Measurements from ENCODE around the gene PCDH9.

Gene PCDH9

DNA sequence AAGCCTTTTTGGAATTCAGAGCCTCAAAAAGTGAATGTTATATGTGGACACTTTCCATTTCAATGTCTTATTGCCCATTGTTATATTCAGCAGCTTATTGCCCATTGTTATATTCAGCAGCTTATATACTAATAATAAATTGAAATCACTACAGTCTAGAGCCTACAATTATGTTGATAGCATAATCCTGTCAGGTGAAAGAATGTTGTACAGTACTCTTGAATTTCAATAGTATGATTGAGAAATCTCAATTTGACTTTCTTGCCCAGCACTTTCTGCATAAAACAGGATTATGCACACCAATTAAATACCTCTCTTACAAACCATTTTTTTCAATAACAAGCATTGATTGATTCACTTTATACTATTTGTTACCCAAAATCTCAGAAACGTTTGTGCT, 260.8 kb downstream of the PCDH9 start:
- no peak for DNase-seq (ENCODE audit: low read depth)

- no peak for DNase-seq (ENCODE audit: low read depth)
These were observed 262.1 kb downstream of the PCDH9 start for GRCh38 chr13:66967811-66968597.

DNA sequence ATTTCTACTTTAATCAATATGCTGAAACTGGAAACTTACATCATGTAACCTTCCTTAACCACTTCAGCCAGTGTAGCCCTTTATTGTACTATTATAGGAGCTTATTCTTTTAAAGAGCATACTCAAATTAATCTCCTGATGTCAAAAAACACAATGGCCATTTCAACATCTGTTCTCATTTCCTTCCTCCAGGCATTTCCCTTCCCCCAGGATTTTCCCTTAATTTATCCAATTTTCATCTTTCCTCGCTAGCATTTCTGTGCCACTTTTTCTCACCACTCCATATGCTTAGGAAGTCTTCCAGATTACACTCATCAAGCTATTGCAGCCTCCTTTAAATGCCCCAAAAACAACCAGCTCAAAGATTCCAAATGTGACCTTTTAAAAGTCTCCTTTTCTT, 265.0 kb downstream of the PCDH9 start:
- DNase-seq (ENCODE audit: low read depth) = no peak

- no peak for DNase-seq (ENCODE audit: low read depth)
These were observed 267.2 kb downstream of the PCDH9 start for GRCh38 chr13:66962953-66963352.

- DNase-seq (ENCODE audit: low read depth) = no peak
These were observed 271.5 kb downstream of the PCDH9 start for GRCh38 chr13:66958611-66959010.

DNA sequence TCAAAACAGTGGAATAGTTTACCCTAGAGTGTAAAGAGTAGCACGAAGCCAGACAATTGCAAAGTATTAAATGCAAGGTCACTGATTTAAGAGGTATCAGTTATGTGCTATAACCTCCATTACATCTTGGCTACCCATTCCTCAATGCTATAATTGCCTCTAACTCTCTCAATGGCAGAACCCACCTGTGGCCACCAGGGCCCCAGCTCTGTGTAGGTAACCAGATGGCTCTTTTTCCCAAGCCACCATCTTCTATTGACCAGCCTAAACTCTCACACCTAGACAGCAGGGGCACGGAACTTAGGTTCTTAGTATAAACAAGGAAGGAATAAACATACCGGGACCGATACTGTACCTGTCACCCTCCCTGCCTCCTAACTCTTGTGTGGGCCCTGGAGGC, 277.6 kb downstream of the PCDH9 start:
- no peak for DNase-seq (ENCODE audit: low read depth)

GRCh38 chr13:66951426-66951825, 278.7 kb downstream of the PCDH9 start:
- DNase-seq (ENCODE audit: low read depth) = no peak

- DNase-seq (ENCODE audit: low read depth) = no peak
These were observed 279.5 kb downstream of the PCDH9 start for GRCh38 chr13:66950666-66951065.

- DNase-seq (ENCODE audit: low read depth) = no peak
These were observed 281.2 kb downstream of the PCDH9 start for GRCh38 chr13:66948910-66949309.

GRCh38 chr13:66943530-66943929, 286.6 kb downstream of the PCDH9 start:
- no peak for DNase-seq (ENCODE audit: low read depth)

DNA sequence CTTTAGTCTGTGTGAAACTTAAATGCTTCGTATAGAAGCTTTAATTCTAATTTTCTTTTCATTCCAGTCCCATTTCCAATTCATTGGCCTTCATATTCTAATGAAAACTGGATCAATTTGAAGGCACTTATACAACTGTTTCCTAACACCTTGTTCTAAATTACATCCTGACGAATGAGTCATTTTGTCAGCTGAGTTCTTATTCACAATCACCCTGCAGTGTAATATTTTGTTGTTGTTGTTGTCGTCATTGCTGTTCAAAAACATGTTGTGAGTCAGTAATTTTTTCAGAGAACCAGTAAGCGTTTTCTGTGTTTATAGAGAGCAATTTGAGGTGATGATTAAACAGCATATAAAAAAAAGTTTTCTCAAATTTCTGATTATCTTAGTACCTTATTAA, 290.0 kb downstream of the PCDH9 start:
- DNase-seq (ENCODE audit: low read depth) = no peak

DNA sequence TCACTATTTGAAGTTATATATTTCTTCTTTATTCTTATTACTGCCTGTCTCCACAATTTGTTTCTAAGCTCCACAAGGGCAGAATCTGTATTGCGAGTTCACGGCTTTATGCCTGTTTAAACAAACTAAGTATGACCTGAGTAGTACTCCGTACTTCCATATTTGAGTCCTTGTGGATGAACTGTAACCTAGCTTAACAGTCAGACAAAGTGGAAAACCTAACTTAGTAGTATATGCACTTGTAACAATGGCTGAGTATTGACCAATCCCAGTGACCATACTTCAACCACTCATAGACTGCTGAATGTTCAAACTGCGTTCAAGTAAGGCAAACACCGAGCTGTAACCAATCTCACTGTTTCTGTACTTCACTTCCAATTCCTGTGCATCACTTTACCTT, 292.7 kb downstream of the PCDH9 start:
- DNase-seq (ENCODE audit: low read depth) = no peak

- DNase-seq (ENCODE audit: low read depth) = no peak
These were observed 296.1 kb downstream of the PCDH9 start for GRCh38 chr13:66933994-66934393.

DNA sequence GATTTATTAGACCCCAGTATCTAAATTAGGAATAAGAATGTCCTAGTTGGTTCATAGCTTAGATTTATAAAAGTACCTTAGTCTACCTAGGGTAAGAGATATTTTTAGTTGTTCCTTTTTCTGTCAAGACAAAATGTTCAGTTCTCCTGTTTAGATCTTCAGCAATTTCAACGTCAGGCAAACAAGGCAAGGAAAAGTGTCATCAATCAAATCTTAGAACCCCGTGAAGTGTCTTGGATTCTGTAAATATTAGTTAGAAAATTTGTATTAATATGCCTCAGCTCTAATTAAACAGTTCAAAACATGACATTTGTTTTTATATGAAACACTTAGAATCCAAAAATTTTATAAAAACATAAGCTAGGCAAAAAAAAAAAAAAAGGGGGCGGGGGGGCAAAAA, 296.6 kb downstream of the PCDH9 start:
- no peak for DNase-seq (ENCODE audit: low read depth)

DNA sequence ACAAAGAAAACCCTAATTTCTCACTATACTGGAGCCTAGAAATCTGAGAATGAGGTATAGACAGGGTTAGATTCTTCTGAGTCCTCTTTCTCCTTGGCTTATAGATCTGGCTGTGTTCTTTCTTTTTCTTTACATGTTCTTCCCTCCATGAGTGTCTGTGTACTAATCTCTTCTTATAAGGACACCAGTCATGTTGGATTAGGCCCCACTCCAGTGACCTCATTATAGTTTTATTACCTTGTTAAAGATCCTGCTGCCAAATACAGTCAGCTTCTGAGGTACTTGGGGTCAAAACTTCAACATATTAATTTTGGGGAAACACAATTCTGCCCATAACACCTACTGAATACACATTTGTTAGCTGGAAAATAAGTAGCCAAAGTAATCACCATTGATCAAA, 302.6 kb downstream of the PCDH9 start:
- no peak for DNase-seq (ENCODE audit: low read depth)

DNA sequence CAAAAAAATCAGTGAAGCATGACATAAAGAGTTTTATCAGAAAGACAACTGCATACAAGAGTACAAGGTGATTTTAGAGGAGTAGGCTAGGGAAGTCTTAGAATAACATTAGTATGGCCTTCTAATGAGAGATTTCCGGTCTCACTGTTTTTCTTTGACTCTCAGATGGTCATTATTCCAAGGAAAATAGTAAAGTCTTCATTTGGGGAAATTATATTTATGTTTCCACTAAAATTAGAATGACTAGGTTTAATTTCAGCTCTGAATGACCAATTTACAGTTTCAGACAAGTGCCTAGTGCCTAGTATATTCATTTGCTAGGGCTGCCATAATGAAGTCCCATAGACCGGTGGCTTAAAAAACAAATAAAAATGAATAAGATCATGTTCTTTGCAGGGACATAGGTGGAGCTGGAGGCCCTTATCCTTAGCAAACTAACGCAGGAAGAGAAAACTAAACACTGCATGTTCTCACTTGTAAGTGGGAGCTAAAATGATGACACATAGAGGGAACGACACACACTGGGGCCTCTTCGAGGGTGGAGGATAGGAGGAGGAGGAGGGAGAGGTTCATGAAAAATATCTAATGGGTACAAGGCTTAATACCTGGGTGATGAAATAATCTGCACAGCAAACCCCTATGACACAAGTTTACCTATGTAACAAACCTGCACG, 303.1 kb downstream of the PCDH9 start:
- no peak for DNase-seq (ENCODE audit: low read depth)

- DNase-seq (ENCODE audit: low read depth) = no peak
These were observed 303.8 kb downstream of the PCDH9 start for GRCh38 chr13:66926200-66926850.

DNA sequence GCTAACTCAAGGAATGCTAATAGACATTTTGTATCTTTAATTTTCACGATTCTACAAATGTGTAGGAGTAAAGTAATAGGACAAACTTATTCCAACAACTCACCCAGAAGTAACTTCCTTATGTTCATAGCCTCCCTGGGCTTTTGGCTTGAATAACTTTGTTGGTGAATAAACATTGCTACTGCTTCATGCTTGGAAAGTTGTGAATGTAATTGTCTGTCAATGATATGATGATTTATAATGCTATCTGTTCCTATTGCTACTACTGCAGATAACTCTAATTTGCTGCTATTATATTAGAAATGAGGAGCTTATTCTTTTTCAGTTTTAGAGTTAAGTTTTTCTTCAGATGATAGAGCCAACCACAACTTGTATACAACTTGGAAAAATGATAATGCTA, 307.7 kb downstream of the PCDH9 start:
- DNase-seq (ENCODE audit: low read depth) = no peak

DNA sequence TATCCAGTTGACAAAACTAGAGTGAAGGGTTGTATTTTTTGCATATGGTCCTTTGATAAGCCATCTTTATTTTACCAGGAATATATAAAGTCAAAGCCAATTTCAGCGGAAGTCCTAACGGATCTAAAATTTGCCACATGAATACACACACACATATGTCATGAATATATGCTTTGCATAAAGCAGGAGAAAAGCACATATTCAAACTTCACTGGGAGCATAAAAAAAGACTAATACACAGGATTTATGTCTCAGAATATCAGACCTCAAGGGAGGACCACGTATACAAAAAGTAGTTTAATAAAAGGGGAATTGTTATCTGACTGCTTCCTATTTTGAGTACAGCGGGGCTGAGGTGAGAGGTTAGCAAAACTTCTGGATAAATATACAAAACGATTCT, 308.7 kb downstream of the PCDH9 start:
- no peak for DNase-seq (ENCODE audit: low read depth)

DNA sequence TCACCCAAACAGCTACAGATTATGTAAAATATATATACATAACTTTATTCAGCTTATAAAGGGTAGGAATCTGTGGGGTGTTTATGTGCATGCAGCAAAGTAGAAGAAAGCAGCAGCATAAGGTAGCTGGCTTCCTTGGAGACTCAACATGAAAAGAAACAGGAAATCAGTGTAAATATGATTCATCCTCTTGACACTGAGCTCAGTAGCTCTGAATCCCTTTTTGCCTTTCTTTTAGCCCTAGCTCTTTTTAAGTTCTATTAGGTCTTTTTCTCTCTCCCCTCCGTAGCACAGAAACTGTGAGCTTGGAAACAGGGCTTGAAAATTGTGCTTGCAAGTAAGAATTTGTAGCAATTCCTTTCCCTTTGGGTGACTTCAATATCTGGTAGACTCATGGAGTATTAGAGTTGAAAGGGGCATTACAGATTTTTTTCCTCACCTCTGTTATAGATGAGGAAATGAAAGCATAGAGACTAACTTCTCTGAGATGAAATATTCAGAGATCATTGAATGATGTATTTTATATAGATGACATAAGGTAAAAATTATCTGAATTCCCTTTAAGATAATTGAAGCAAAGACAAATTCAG, 314.4 kb downstream of the PCDH9 start:
- DNase-seq (ENCODE audit: low read depth) = no peak

GRCh38 chr13:66914155-66914554, 316.0 kb downstream of the PCDH9 start:
- DNase-seq (ENCODE audit: low read depth) = no peak

DNA sequence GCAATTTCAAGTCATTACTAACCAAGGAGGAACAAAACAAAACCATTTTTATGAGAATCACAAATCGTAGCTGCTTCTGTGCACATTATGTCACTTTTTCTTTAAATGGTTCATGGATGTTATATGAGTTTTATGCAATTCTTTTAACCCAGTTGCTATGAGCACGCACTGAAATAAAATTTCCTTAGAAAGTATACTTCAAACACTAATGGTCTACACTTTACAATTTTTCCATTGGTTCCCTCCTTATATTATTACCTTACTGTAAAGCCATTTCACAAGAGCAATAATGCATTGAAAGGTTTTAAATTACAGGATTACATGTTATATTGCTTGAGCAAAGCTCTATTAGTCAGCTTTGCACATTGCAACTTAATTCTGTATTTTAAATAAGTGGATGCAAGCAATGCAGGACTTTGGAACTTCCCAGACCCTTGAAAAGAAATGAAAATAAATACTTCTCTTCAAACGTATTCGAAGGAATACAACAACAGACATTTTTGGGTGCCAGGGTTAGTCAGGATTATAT, 318.7 kb downstream of the PCDH9 start:
- no peak for DNase-seq (ENCODE audit: low read depth)

GRCh38 chr13:66899955-66900354, 330.2 kb downstream of the PCDH9 start:
- DNase-seq (ENCODE audit: low read depth) = no peak
